Right lobe of liver (tissue), 6 donors: ENCODE data around the gene DNAJC16. TPM values are rescaled to one million over a fixed set of nuclear protein-coding genes. Genes with fewer than 3 reads are reported as not detected.

ENCODE experiments used
- ATAC-seq, 4 donors: fragments of 200-7000 bp; cut with Tn5 transposase; one replicate each; pipeline ENCODE4 v1.9.1; 2020; ENCODE audit warnings: mild to moderate bottlenecking in 4 of 4, moderate library complexity in 4 of 4
- DNase-seq, 3 donors: peaks; one replicate each; pipeline ENCODE4 v3.0.0-alpha.2; 2020
- H3K27ac ChIP-seq, 3 donors: fragments of 200-600 bp; one replicate each; pipeline ENCODE4 v1.8.0; 2022
- H3K27me3 ChIP-seq, 2 donors: fragments of 200-600 bp; one replicate each; pipeline ENCODE4 v1.8.0; 2022
- H3K36me3 ChIP-seq, 4 donors: fragments of 200-600 bp; sonication (generic) in 1 of 4; one replicate each; pipeline versions ENCODE4 v1.5.1 to v1.8.0; 2017 to 2022; ENCODE audit warnings: control low read depth in 1 of 4
- H3K4me1 ChIP-seq, 4 donors: fragments of 200-600 bp; sonication (generic) in 1 of 4; one replicate each; pipeline versions ENCODE4 v1.5.1 to v1.8.0; 2017 to 2022; ENCODE audit warnings: control low read depth in 1 of 4
- H3K4me3 ChIP-seq, 3 donors: fragments of 200-600 bp; one replicate each; pipeline ENCODE4 v1.8.0; 2022
- H3K9me3 ChIP-seq, 4 donors: fragments of 200-600 bp; sonication (generic) in 1 of 4; one replicate each; pipeline versions ENCODE4 v1.5.1 to v1.8.0; 2017 to 2022; ENCODE audit warnings: control low read depth in 1 of 4
- POLR2A ChIP-seq: fragments of 450-650 bp; IDR thresholded peaks from one replicate; pipeline ENCODE4 v1.6.1; 2017; ENCODE audit warnings: antibody characterized with exemption, mild to moderate bottlenecking
- WGBS: methylation state at CpG from one replicate; pipeline ENCODE4 v1.1.6; 2018; ENCODE audit warnings: low coverage, low lambda C conversion rate; ENCODE audit not compliant: insufficient coverage; ENCODE audit errors: missing lambda C conversion rate; 5-methylcytosine and 5-hydroxymethylcytosine counted together
- intact Hi-C, 2 donors: fragments of 100-400 bp; cut with DNase I; formaldehyde crosslinking; loops; one replicate each; pipeline versions ENCODE4 v1.11.2 to v1.14.1; 2022
- total RNA-seq, 6 experiments: library from RNA; depleted of rRNA in 2 of 6; stranded (reverse); fragments of >200 nt in 2 of 6; fragmentation: NEBNext Ultra II Directional in 3 of 6; extraction: Animal tissue kit (Norgen Biotek cat#: 25700) in 3 of 6; gene quantifications; one replicate each; pipeline versions ENCODE4 v1.1.0 to v1.2.4, GENCODE V29; 2016 to 2023
- TF ChIP-seq, protein P1 (sequence below), 4 donors: fragments of 200-600 bp in 3 of 4; fragments of 450-650 bp in 1 of 4; IDR thresholded peaks; one replicate each; pipeline versions ENCODE4 v1.5.1 to v1.8.0; 2016 to 2022; ENCODE audit warnings: antibody characterized with exemption in 4 of 4, mild to moderate bottlenecking in 2 of 4
- donor health status: DM: no; HTN: yes; CAD: no.
- donor health status: DM: no; HTN: no; CAD: no.
- donor health status: DM: no; HTN: no; CAD: no.
- donor health status: DM: no; HTN: yes; CAD: no.
- donor health status: DM: no; HTN: yes; CAD: no.

Gene DNAJC16
- total RNA-seq, 6 experiments from 2014 or later, result 8.4 to 15.0 (median 11.9) TPM

DNA sequence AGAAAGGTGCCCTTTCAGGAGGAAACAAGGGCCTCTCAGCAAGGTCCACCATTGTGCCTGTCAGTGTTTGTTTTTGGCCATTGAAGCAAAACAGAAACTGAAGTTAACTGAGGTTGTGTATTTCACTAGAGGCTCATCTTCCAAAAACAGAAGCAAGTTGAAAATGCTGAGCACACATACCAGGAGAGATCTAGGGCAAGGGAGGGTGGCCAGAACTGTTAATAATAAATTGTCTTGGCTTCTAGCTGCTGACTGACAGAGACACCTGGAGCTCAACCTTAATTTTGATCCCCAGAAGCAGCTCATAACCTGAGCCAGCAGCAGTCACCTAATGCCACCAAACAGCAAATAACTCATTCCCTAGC is 53.0 kb downstream of the DNAJC16 start:
- H3K4me1 ChIP-seq, result peaks cover 0 to 36% (median 12%) of the 10 kb centered on the region in 4 donors
- no peaks in the 10 kb centered on the region for H3K36me3 ChIP-seq
- no peaks in the 10 kb centered on the region for H3K27me3 ChIP-seq
- TF ChIP-seq, protein P1, sequence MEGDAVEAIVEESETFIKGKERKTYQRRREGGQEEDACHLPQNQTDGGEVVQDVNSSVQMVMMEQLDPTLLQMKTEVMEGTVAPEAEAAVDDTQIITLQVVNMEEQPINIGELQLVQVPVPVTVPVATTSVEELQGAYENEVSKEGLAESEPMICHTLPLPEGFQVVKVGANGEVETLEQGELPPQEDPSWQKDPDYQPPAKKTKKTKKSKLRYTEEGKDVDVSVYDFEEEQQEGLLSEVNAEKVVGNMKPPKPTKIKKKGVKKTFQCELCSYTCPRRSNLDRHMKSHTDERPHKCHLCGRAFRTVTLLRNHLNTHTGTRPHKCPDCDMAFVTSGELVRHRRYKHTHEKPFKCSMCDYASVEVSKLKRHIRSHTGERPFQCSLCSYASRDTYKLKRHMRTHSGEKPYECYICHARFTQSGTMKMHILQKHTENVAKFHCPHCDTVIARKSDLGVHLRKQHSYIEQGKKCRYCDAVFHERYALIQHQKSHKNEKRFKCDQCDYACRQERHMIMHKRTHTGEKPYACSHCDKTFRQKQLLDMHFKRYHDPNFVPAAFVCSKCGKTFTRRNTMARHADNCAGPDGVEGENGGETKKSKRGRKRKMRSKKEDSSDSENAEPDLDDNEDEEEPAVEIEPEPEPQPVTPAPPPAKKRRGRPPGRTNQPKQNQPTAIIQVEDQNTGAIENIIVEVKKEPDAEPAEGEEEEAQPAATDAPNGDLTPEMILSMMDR (IDR thresholded peaks at IDR 0.05), result no peak
- no peak for TF ChIP-seq POLR2A
- intact Hi-C loops, result no loop called here
- no peak overlapping the region for H3K4me3 ChIP-seq
- DNase-seq, result no peak
- peak in 2 of 4 donors; percentile 16 to 60 for ATAC-seq
- H3K9me3 ChIP-seq, result no peaks in the 10 kb centered on the region
- peak overlapping the region in 2 of 3 donors; percentile 26 to 56 for H3K27ac ChIP-seq

DNA sequence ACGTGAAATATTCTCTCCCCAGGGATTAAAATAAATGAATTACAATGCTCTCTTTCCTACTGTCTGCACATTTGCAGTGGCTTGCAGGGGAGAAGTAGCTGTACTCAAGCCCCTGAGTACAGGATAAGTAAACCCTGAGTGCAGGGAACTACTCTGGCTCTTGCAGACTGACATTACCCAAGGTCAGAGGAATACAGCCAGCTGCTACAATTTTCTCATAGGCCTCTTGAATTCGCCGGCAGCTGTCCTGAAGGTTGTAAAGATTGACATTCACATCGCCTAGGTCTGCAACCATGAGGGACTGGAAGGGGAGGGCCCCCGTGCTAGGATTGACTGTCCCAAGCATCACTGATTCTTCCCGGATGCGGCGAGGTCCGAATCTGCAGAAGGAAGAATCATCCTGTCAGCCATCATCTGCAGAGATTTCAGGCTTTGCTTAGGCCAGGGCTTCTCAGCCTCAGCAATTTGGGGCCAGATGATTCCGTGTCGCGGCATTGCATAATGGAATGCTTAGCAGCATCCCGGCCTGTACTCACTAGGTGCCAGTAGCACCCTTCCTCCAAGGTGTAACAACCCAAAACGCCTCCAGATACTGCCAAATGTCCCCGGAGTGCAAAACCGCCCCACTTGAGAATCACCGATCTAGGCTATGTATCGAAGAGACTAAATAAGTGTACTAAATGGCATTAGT is 56.5 kb downstream of the DNAJC16 start:
- Histone ChIP-seq H3K36me3 (no peaks in the 10 kb centered on the region), H3K27me3 (no peaks in the 10 kb centered on the region), H3K4me3 (peak overlapping the region in 2 of 3 donors; percentile 69 to 79), H3K4me1 (peaks cover 0 to 32% (median 8%) of the 10 kb centered on the region in 4 donors), H3K9me3 (no peaks in the 10 kb centered on the region), H3K27ac (peak overlapping the region in 1 of 3 donors; percentile 78)
- TF ChIP-seq, protein P1 (IDR thresholded peaks at IDR 0.05), result no peak
- TF ChIP-seq POLR2A, result no peak
- intact Hi-C loops, result no loop called here
- DNase-seq (peak in 1 of 3 donors; percentile 60), ATAC-seq (peak; percentile 23 to 42 (median 28))
- WGBS, result 31% methylated on average over 12 of the region's 18 CpGs

DNA sequence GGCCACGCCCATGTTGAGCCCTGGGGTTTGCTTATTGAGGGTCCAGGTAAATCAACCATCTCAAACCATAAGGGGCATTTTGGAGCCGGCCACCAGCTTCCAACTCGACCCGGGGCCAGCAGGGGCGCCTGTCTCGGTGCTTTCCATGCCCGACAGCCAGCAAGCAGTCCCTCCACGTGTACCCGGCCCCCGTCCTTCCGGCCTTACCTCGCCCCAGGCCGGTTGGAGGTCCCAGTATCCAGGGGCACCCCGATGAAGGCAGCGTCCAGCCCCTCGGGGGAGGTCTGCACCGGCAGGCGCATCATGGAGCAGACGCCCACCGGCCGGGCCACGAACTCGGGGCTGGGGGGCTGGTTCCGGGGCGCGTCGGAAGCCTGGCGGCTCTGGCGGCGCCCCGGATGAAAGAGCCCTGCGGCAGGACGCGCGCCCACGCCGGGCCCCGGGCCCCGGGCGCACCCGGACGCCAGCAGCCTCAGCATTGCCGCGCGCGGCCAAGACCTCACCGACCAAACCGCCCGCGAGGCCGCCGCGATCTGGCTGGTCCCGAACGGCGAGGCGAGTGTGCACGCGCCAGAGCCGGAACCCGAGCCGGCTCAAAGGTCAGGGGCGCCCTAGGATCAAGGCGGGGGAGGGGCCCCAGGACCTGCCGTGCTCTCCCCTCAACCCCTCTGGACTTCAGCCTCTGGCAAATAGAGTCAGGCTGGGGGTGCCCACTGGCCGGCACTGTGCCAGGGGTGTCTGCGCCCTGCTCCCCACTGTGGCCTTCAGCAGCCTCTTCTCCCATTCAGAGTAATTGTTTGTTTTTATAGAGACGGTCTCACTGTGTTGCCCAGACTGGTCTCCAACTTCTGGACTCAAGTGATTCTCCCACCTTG is 58.1 kb downstream of the DNAJC16 start, which contains the start of gene AGMAT:
Gene AGMAT (minus strand): TSS at position 563 of the 875 bp plus-strand sequence. CDS start 84 bp downstream, at position 479.
- WGBS, result 4% methylated on average over 3 of the region's 68 CpGs
- intact Hi-C loops, result no loop called here
- ATAC-seq, result peak; percentile 89 to 96 (median 91)
- no peaks in the 10 kb centered on the region for H3K27me3 ChIP-seq
- no peaks in the 10 kb centered on the region for H3K36me3 ChIP-seq
- peaks cover 0 to 25% (median 6%) of the 10 kb centered on the region in 4 donors for H3K4me1 ChIP-seq
- peak; percentile 78 for TF ChIP-seq POLR2A
- TF ChIP-seq, protein P1 (IDR thresholded peaks at IDR 0.05), result peak in 3 of 4 donors; percentile 9 to 21 (median 13)
- H3K27ac ChIP-seq, result peak within 1 kb of the TSS; percentile 47 to 78 (median 75)
- H3K9me3 ChIP-seq, result no peaks in the 10 kb centered on the region
- DNase-seq, result peak; percentile 76 to 89 (median 85)
- H3K4me3 ChIP-seq, result peak within 1 kb of the TSS; percentile 57 to 79 (median 69)

DNA sequence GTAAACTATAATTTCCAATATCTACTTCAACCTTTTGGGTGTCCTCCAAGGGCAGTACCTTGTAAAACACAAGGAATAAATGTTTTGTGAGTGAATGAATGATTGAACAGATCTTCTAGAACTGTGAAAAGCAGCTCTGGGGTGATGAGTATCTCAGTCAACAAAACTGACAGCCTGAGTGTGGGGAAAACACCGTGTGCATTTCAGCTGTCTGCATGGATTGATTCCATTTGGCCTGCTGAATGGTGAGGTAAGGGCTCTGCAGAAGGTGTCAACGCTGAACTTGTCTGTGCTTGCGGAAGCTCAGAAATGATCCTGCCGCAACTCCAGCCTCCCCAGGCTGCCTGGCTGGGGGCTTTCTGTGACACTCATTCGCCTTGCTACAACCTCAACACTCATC is 65.6 kb downstream of the DNAJC16 start:
- TF ChIP-seq, protein P1 (IDR thresholded peaks at IDR 0.05), result no peak
- no peak for TF ChIP-seq POLR2A
- 75% methylated on average over 4 of the region's 5 CpGs for WGBS
- ATAC-seq (no peak), DNase-seq (no peak)
- H3K27me3 ChIP-seq, result no peaks in the 10 kb centered on the region
- no peaks in the 10 kb centered on the region for H3K36me3 ChIP-seq
- no peaks in the 10 kb centered on the region for H3K9me3 ChIP-seq
- no peak overlapping the region for H3K27ac ChIP-seq
- intact Hi-C loops, result loop anchor here (10.0 kb wide), 1 partner anchor 143 kb away; the partner anchor contains the start of gene SLC25A34 (in 2 of the 2)
- no peak overlapping the region for H3K4me3 ChIP-seq
- H3K4me1 ChIP-seq, result peaks cover 0 to 13% (median 0%) of the 10 kb centered on the region in 4 donors
